Kidney (tissue), 14 donors: Measurements from ENCODE around the gene MPEG1. TPM values are rescaled to one million over a fixed set of nuclear protein-coding genes. Genes with fewer than 3 reads are reported as not detected.

Experiments
- DNase-seq, 5 donors: peaks; one replicate each; pipeline ENCODE4 v3.0.0-alpha.2; 2013 to 2020
- FAIRE-seq: peaks from 2 replicates; lab custom pipeline; 2012; peaks lifted over from hg19 to GRCh38; lab: Jason Lieb, UNC
- H3K27ac ChIP-seq, 2 donors: one replicate each; pipeline ENCODE4 v1.7.0; 2013; ENCODE audit warnings: low read depth in 2 of 2, low read length in 2 of 2, inconsistent platforms in 1 of 2
- H3K27me3 ChIP-seq: one replicate; pipeline ENCODE4 v1.7.1; 2013; ENCODE audit warnings: low read length, inconsistent platforms; ENCODE audit not compliant: control insufficient read depth, insufficient read depth
- H3K36me3 ChIP-seq, 3 donors: one replicate each; pipeline versions ENCODE4 v1.7.0 to v1.7.1; 2013; ENCODE audit warnings: low read length in 3 of 3, control low read depth in 1 of 3, inconsistent platforms in 1 of 3; ENCODE audit not compliant: insufficient read depth in 3 of 3, control insufficient read depth in 2 of 3
- H3K4me1 ChIP-seq, 3 donors: one replicate each; pipeline versions ENCODE4 v1.7.0 to v1.7.1; 2013; ENCODE audit warnings: low read length in 3 of 3, inconsistent platforms in 1 of 3, low read depth in 1 of 3; ENCODE audit not compliant: control insufficient read depth in 2 of 3, insufficient read depth in 2 of 3
- H3K4me3 ChIP-seq, 3 donors: one replicate each; pipeline versions ENCODE4 v1.7.0 to v1.8.1; 2013; ENCODE audit warnings: low read length in 3 of 3, control low read depth in 1 of 3, inconsistent platforms in 1 of 3
- H3K9ac ChIP-seq, 3 donors: one replicate each; pipeline versions ENCODE4 v1.7.0 to v1.7.1; 2013; ENCODE audit warnings: low read length in 3 of 3, control low read depth in 1 of 3, inconsistent platforms in 1 of 3
- H3K9me3 ChIP-seq, 3 donors: one replicate each; pipeline versions ENCODE4 v1.7.0 to v1.7.1; 2013; ENCODE audit warnings: low read length in 3 of 3, control low read depth in 1 of 3, inconsistent platforms in 1 of 3; ENCODE audit not compliant: control insufficient read depth in 2 of 3, insufficient read depth in 1 of 3
- intact Hi-C: fragments of 100-400 bp; cut with DNase I; formaldehyde crosslinking; loops from one replicate; pipeline ENCODE4 v1.11.1; 2022
- polyA plus RNA-seq: library from polyadenylated mRNA; stranded (reverse); fragments of 350-450 nt; fragmentation: Illumina TruSeq; extraction: RNeasy Lipid Tissue Mini Kit (QIAGEN cat#74804); gene quantifications from one replicate; pipeline ENCODE4 v1.2.3, GENCODE V29; 2014; ENCODE audit warnings: low read depth, low replicate concordance; ENCODE audit not compliant: insufficient read depth
- total RNA-seq: library from RNA; stranded (reverse); fragmentation: NEBNext Ultra II Directional; extraction: Animal tissue kit (Norgen Biotek cat#: 25700); gene quantifications from one replicate; pipeline ENCODE4 v1.2.1, GENCODE V29; 2021
- TF ChIP-seq, protein P1 (sequence below): IDR thresholded peaks from 3 replicates; pipeline ENCODE4 v1.5.1; 2012; ENCODE audit warnings: mild to moderate bottlenecking, moderate library complexity, borderline replicate concordance; ENCODE audit not compliant: insufficient read depth; ENCODE audit errors: extremely low read depth
- donor health status: control.
- donor health status: control.
- donor health status: control.
- donor health status: control.
- donor health status: control.
- donor health status: DM: yes; HTN: yes; CAD: no.
- donor health status: Normal renal cell carcinoma (clear cell type).

MPEG1 gene
- total and polyA plus RNA-seq, 2 donors from 2014 or later, result 2.6 to 33.1 TPM

DNA sequence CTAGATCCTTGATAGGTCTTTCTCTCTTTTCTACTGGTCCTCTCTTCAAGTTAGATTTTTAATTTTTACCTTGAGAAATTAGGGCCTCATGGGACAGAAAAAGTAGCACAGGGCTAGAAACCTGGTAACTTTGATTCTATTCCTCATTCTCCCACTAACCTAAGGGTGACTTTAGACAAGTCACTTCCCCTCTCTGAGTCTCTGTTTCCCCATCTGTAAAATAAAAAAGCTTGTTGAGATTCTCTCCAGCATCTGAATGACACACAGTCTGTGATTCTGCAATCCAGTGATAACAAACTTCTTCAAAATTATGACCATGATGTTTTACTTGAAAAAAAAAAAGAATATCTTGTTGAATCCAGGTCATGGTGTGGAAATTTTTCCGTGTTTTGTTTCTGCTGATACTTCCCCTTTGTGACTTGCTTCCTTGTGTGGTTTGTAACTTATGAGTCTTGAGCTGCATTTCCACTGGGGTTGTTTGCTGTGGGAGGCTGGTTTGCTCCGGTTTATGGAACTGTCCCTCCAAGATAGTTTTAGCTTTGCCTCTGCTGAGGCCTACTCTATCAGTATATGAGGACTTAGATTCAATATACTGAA is 9.8 kb upstream of the MPEG1 start:
- no peak overlapping the region for H3K9ac ChIP-seq
- no peaks in the 10 kb centered on the region for H3K9me3 ChIP-seq
- no peak overlapping the region for H3K27ac ChIP-seq
- intact Hi-C loops, result no loop called here
- peaks cover 0 to 3% (median 0%) of the 10 kb centered on the region in 3 donors for H3K4me1 ChIP-seq
- TF ChIP-seq, protein P1, sequence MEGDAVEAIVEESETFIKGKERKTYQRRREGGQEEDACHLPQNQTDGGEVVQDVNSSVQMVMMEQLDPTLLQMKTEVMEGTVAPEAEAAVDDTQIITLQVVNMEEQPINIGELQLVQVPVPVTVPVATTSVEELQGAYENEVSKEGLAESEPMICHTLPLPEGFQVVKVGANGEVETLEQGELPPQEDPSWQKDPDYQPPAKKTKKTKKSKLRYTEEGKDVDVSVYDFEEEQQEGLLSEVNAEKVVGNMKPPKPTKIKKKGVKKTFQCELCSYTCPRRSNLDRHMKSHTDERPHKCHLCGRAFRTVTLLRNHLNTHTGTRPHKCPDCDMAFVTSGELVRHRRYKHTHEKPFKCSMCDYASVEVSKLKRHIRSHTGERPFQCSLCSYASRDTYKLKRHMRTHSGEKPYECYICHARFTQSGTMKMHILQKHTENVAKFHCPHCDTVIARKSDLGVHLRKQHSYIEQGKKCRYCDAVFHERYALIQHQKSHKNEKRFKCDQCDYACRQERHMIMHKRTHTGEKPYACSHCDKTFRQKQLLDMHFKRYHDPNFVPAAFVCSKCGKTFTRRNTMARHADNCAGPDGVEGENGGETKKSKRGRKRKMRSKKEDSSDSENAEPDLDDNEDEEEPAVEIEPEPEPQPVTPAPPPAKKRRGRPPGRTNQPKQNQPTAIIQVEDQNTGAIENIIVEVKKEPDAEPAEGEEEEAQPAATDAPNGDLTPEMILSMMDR, result no peak
- no peak for DNase-seq
- FAIRE-seq, result no peak
- H3K4me3 ChIP-seq, result no peak overlapping the region
- H3K36me3 ChIP-seq, result no peaks in the 10 kb centered on the region
- H3K27me3 ChIP-seq, result no peaks in the 10 kb centered on the region

DNA sequence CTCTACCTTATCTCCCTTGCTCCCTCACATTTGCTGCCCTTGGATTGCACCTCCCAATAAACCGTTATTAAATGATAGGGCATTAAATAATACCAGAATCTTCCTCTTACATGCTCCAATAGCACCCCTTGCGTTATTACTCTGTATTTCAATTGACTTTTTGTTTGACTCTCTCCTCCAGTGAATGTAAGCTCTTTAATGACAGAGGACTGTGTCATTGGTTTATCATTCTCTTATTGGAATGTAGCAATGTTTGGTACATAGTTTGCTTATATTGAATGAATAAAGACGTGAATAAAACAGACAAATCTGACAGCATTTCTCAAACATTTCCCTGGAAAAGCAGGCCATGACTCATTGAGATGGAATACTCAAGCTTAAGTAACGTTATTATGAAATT is 8.7 kb upstream of the MPEG1 start:
- TF ChIP-seq, protein P1, result no peak
- H3K27me3 ChIP-seq, result no peaks in the 10 kb centered on the region
- H3K9me3 ChIP-seq, result no peaks in the 10 kb centered on the region
- no peak overlapping the region for H3K4me3 ChIP-seq
- no peak for DNase-seq
- no peak overlapping the region for H3K27ac ChIP-seq
- peaks cover 0 to 3% (median 0%) of the 10 kb centered on the region in 3 donors for H3K4me1 ChIP-seq
- no peak for FAIRE-seq
- intact Hi-C loops, result no loop called here
- no peak overlapping the region for H3K9ac ChIP-seq
- no peaks in the 10 kb centered on the region for H3K36me3 ChIP-seq

DNA sequence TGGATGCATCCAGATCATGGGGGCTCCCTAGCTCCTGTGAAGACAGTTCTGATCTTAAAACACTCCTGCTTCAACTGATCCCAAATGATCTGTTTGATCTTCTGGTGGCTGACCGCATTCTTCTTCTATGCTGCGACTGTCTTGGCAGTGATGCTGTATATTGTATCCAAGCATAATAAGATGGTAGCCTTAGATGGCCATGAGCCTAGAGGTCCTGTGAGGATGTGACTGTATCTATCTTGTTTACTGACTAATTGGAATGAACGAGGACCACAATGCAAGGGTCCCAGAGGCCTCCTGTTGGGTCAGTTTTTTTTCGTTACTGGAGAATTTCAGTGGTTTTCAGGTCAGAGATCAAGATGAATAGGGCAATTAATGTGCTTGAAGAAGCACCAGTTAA is 7.1 kb upstream of the MPEG1 start:
- Histone ChIP-seq H3K36me3 (no peaks in the 10 kb centered on the region), H3K4me1 (no peaks in the 10 kb centered on the region), H3K27me3 (no peaks in the 10 kb centered on the region), H3K9me3 (no peaks in the 10 kb centered on the region), H3K27ac (no peak overlapping the region), H3K4me3 (no peak overlapping the region), H3K9ac (no peak overlapping the region)
- TF ChIP-seq, protein P1, result no peak
- DNase-seq (no peak), FAIRE-seq (no peak)
- intact Hi-C loops, result no loop called here

DNA sequence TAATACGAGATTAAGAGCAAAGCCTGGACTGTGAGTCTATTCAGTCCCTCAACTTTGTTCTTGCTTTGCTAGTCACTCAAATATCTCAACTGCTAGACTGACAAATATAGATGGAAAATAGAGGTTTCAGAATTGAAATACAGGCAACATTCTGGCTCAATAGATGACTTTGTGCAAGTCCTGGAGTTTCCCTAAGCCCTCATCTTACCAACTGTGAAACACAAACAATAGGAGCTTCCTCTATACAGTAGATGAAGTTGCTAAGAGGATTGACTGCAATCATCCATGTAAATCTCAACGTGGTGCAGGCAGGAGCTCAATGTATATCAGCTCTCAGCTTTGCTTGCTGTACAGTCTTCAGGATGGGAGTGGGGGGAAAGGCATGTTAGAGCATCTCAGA is 6.2 kb upstream of the MPEG1 start:
- Histone ChIP-seq H3K27ac (no peak overlapping the region), H3K4me3 (no peak overlapping the region), H3K9ac (no peak overlapping the region), H3K27me3 (no peaks in the 10 kb centered on the region), H3K36me3 (no peaks in the 10 kb centered on the region), H3K4me1 (no peaks in the 10 kb centered on the region), H3K9me3 (no peaks in the 10 kb centered on the region)
- intact Hi-C loops, result no loop called here
- DNase-seq (no peak), FAIRE-seq (no peak)
- TF ChIP-seq, protein P1, result no peak
